ENCODE results near the gene FSD1. TPM values are rescaled to one million over a fixed set of nuclear protein-coding genes. Genes with fewer than 3 reads are reported as not detected.

Gene FSD1
- polyA plus RNA-seq, 1 donor from 2014 or later = 114 TPM

DNA sequence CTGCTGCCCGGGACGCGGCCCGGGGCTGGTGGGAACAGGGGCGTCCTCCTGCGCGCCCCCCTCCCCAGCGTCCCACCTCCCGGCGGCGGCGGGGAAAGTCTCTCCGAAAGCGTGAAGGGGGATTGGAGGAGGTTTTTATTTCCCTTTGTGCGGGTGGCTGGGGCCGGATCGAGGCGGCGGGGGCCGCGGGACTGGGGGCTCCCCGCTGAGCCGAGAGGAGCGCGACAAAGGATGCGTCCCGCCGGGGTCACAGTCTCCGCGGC is 25.2 kb upstream of the FSD1 start:
- Histone ChIP-seq H3K27me3 (ENCODE audit: insufficient read depth, low read depth, low read length) (no peaks in the 10 kb centered on the region), H3K9ac (ENCODE audit: low read length) (peak overlapping the region; percentile 92), H3K27ac (ENCODE audit: low read length) (peak overlapping the region; percentile 86), H3F3A (ENCODE audit: insufficient read depth, low read length, poor library complexity, severe bottlenecking) (no peaks in the 10 kb centered on the region), H2AFZ (ENCODE audit: low read depth, low read length) (no peak overlapping the region), H3K4me2 (ENCODE audit: low read length) (no peak overlapping the region), H3K36me3 (ENCODE audit: insufficient read depth, low read length) (no peaks in the 10 kb centered on the region), H3K79me2 (replicated peaks; ENCODE audit: insufficient read depth, low read length) (peaks cover 9% of the 10 kb centered on the region), H3K9me2 (ENCODE audit: insufficient read depth, low read length) (no peaks in the 10 kb centered on the region), H4K20me1 (ENCODE audit: insufficient read depth) (no peaks in the 10 kb centered on the region), H3K4me3 (ENCODE audit: low read length) (peak overlapping the region; percentile 89), H3K9me3 (ENCODE audit: low read length) (no peaks in the 10 kb centered on the region)
- TF ChIP-seq POLR2AphosphoS5 (IDR thresholded peaks at IDR 0.05) = peak; percentile 45
- TF ChIP-seq, protein P1, sequence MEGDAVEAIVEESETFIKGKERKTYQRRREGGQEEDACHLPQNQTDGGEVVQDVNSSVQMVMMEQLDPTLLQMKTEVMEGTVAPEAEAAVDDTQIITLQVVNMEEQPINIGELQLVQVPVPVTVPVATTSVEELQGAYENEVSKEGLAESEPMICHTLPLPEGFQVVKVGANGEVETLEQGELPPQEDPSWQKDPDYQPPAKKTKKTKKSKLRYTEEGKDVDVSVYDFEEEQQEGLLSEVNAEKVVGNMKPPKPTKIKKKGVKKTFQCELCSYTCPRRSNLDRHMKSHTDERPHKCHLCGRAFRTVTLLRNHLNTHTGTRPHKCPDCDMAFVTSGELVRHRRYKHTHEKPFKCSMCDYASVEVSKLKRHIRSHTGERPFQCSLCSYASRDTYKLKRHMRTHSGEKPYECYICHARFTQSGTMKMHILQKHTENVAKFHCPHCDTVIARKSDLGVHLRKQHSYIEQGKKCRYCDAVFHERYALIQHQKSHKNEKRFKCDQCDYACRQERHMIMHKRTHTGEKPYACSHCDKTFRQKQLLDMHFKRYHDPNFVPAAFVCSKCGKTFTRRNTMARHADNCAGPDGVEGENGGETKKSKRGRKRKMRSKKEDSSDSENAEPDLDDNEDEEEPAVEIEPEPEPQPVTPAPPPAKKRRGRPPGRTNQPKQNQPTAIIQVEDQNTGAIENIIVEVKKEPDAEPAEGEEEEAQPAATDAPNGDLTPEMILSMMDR (IDR thresholded peaks at IDR 0.05; ENCODE audit: poor library complexity, severe bottlenecking) = no peak

DNA sequence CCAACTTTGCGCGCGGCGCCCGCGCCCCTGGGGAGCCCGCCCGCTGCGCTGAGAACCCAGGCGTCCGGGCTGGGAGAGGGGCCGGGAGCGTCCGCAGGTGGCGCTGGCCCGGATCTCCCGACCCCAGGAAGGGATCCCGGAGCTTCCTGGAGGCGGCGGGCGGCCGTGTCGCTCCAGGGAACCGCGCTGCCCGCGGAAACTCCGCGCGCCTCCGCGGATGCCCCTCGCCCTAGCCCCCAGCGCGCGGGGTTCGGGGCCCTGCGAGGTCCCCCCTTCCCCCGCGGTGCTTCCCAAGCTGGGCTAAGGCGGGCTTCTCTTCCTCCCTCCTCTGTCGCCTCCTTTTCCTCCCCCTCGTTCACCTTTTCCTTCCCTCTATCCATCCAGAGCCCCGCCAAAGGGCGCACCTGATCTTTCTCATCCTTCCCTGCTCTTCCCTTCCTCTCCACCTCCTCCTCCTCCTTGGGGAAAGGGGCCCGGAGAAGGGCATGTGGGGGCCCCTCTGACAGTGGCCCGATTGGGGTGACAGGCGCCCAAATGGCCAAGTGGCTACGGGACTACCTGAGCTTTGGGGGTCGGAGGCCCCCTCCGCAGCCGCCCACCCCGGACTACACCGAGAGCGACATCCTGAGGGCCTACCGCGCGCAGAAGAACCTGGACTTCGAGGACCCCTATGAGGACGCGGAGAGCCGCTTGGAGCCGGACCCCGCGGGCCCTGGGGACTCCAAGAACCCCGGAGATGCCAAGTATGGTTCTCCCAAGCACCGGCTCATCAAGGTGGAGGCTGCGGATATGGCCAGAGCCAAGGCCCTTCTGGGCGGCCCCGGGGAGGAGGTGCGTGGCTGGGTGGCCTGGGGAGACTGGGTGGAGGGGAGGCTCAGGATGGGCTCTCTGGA is 24.6 kb upstream of the FSD1 start:
- peak overlapping the region; percentile 92 for H3K9ac ChIP-seq (ENCODE audit: low read length)
- H3K27me3 ChIP-seq (ENCODE audit: insufficient read depth, low read depth, low read length) = no peaks in the 10 kb centered on the region

DNA sequence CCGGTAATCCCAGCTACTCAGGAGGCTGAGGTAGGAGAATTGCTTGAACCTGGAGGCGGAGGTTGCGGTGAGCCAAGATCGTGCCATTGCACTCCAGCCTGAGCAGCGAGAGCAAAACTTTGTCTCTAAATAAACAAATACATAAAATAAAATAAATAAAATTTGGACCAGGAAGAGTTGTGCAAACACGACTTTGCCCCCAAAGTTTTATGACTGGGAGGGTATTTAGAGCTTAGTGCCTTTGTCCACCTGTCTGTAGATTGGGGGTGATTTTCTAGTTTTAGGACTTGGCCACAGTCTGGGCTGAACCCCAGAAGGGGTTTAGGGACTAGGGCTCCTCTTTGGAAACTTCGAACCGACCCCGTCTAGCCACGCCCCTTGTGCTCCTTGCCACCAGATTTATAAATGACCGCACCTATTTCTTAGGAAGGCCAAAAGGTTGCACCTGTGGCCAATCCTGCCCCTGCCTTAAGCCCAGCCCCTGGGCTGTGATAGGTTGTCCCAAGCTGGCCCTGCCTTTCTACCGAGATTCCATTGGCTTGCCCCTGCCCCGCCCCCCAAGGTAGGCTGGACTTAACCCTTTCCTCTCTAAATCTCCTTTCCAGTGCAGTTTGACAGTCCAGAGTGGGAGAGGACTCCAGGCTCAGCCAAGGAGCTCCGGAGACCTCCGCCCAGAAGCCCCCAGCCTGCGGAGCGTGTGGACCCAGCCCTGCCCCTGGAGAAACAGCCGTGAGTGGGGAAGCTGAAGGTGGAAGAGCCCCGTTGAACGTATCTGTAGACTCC is 20.0 kb upstream of the FSD1 start:
- no peak overlapping the region for H3K9ac ChIP-seq (ENCODE audit: low read length)
- H2AFZ ChIP-seq (ENCODE audit: low read depth, low read length) = no peak overlapping the region
- peaks cover 9% of the 10 kb centered on the region for H3K79me2 ChIP-seq (replicated peaks; ENCODE audit: insufficient read depth, low read length)
- H3K4me2 ChIP-seq (ENCODE audit: low read length) = no peak overlapping the region
- TF ChIP-seq REST (IDR thresholded peaks at IDR 0.05; ENCODE audit: borderline replicate concordance) (no peak), MXI1 (conservative IDR thresholded peaks at IDR 0.05; ENCODE audit: poor library complexity, severe bottlenecking) (no peak), SMC3 (conservative IDR thresholded peaks at IDR 0.05; ENCODE audit: poor library complexity) (no peak), RAD21 (conservative IDR thresholded peaks at IDR 0.05) (no peak)
- H4K20me1 ChIP-seq (ENCODE audit: insufficient read depth) = no peaks in the 10 kb centered on the region
- no peaks in the 10 kb centered on the region for H3K27me3 ChIP-seq (ENCODE audit: insufficient read depth, low read depth, low read length)
- H3K9me2 ChIP-seq (ENCODE audit: insufficient read depth, low read length) = no peaks in the 10 kb centered on the region
- H3K27ac ChIP-seq (ENCODE audit: low read length) = no peak overlapping the region
- no peaks in the 10 kb centered on the region for H3K36me3 ChIP-seq (ENCODE audit: insufficient read depth, low read length)
- no peaks in the 10 kb centered on the region for H3F3A ChIP-seq (ENCODE audit: insufficient read depth, low read length, poor library complexity, severe bottlenecking)
- H3K4me3 ChIP-seq (ENCODE audit: low read length) = no peak overlapping the region
- no peaks in the 10 kb centered on the region for H3K9me3 ChIP-seq (ENCODE audit: low read length)

More for the DNA sequence above, 24.6 kb upstream of the FSD1 start:
- H3F3A ChIP-seq (ENCODE audit: insufficient read depth, low read length, poor library complexity, severe bottlenecking) = no peaks in the 10 kb centered on the region
- peak overlapping the region; percentile 97 for H3K4me2 ChIP-seq (ENCODE audit: low read length)
- peak overlapping the region; percentile 89 for H3K4me3 ChIP-seq (ENCODE audit: low read length)
- no peaks in the 10 kb centered on the region for H3K9me3 ChIP-seq (ENCODE audit: low read length)
- H3K27ac ChIP-seq (ENCODE audit: low read length) = peak overlapping the region; percentile 86
- TF ChIP-seq EP300 (conservative IDR thresholded peaks at IDR 0.05; ENCODE audit: poor library complexity, severe bottlenecking) (peak; percentile 21), MXI1 (conservative IDR thresholded peaks at IDR 0.05; ENCODE audit: poor library complexity, severe bottlenecking) (peak; percentile 48), RAD21 (conservative IDR thresholded peaks at IDR 0.05) (no peak), POLR2AphosphoS5 (IDR thresholded peaks at IDR 0.05) (no peak), SMC3 (conservative IDR thresholded peaks at IDR 0.05; ENCODE audit: poor library complexity) (peak; percentile 33)
- TF ChIP-seq, protein P1 (IDR thresholded peaks at IDR 0.05; ENCODE audit: poor library complexity, severe bottlenecking) = peak; percentile 31
- no peaks in the 10 kb centered on the region for H3K9me2 ChIP-seq (ENCODE audit: insufficient read depth, low read length)
- H3K79me2 ChIP-seq (replicated peaks; ENCODE audit: insufficient read depth, low read length) = peaks cover 9% of the 10 kb centered on the region
- no peaks in the 10 kb centered on the region for H3K36me3 ChIP-seq (ENCODE audit: insufficient read depth, low read length)
- H2AFZ ChIP-seq (ENCODE audit: low read depth, low read length) = peak overlapping the region; percentile 5
- no peaks in the 10 kb centered on the region for H4K20me1 ChIP-seq (ENCODE audit: insufficient read depth)
